Calu3 (cell line): ENCODE measurements around the gene VWCE. TPM values are rescaled to one million over a fixed set of nuclear protein-coding genes. Genes with fewer than 3 reads are reported as not detected.

ENCODE experiments used
- BruUV-seq: library from RNA; stranded (reverse); fragments of 400-500 nt; replicated peaks from 2 replicates; lab custom pipeline; 2021; lab: Mats Ljungman, UMichigan
- CTCF ChIA-PET: fragments of 300-600 bp; sonication (Branson Sonifier 250); formaldehyde crosslinking; loops from one replicate; lab custom pipeline; 2022; ENCODE audit warnings: antibody characterized with exemption; lab: Charles Lee
- DNase-seq: peaks from one replicate; pipeline ENCODE4 v3.0.0; 2022
- H3K27ac Mint-ChIP-seq: one replicate; pipeline ENCODE4 v1.8.0; 2022; ENCODE audit warnings: mixed read lengths; ENCODE audit not compliant: unreplicated experiment
- H3K27me3 Mint-ChIP-seq: one replicate; pipeline ENCODE4 v1.8.0; 2022; ENCODE audit warnings: mixed read lengths; ENCODE audit not compliant: unreplicated experiment
- H3K36me3 Mint-ChIP-seq: one replicate; pipeline ENCODE4 v1.8.0; 2022; ENCODE audit warnings: mild to moderate bottlenecking, moderate library complexity, mixed read lengths; ENCODE audit not compliant: insufficient read depth, unreplicated experiment
- H3K4me1 Mint-ChIP-seq: one replicate; pipeline ENCODE4 v1.8.0; 2022; ENCODE audit warnings: mild to moderate bottlenecking, low read depth, mixed read lengths; ENCODE audit not compliant: unreplicated experiment
- H3K4me3 Mint-ChIP-seq: one replicate; pipeline ENCODE4 v1.8.0; 2022; ENCODE audit warnings: mild to moderate bottlenecking, low read depth, moderate library complexity, mixed read lengths; ENCODE audit not compliant: unreplicated experiment
- H3K9me3 Mint-ChIP-seq: one replicate; pipeline ENCODE4 v1.8.0; 2022; ENCODE audit warnings: low read depth, mixed read lengths; ENCODE audit not compliant: unreplicated experiment
- intact Hi-C: fragments of 100-400 bp; cut with micrococcal nuclease; formaldehyde crosslinking; loops from one replicate; pipeline ENCODE4 v1.10.0; 2022; ENCODE audit not compliant: unreplicated experiment
- total RNA-seq: library from RNA; stranded (reverse); gene quantifications from 2 replicates; pipeline ENCODE4 v1.2.3, GENCODE V29; 2022
- TF ChIP-seq, protein P1 (sequence below): fragments of 200-600 bp; IDR thresholded peaks from one replicate; pipeline ENCODE4 v1.8.0; 2022; ENCODE audit warnings: antibody characterized with exemption; ENCODE audit not compliant: unreplicated experiment

The VWCE gene
- total RNA-seq, 1 experiment from 2014 or later = 0.66 TPM

DNA sequence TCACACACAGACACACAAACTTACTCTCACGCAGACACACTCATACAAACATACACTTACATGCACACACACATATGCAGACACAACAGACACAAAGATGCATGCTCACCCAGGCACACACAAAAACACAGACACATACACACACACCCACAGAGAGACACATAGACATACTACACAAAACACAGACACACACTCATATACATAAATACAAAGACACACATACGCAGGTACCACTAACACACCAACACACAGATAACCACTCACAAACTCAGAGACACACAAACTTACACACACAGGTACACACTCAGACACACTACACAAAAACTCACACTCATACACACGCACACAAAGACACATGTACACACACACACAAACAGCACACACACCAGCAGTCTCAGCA lies 22.4 kb downstream of the VWCE start:
- Mint-ChIP-seq H3K4me1 (no peaks in the 10 kb centered on the region), H3K9me3 (no peaks in the 10 kb centered on the region), H3K27ac (no peak overlapping the region), H3K36me3 (no peaks in the 10 kb centered on the region), H3K27me3 (peaks cover 31% of the 10 kb centered on the region), H3K4me3 (no peak overlapping the region)
- CTCF ChIA-PET = no interaction called here
- BruUV-seq = no TSS peak
- TF ChIP-seq, protein P1, sequence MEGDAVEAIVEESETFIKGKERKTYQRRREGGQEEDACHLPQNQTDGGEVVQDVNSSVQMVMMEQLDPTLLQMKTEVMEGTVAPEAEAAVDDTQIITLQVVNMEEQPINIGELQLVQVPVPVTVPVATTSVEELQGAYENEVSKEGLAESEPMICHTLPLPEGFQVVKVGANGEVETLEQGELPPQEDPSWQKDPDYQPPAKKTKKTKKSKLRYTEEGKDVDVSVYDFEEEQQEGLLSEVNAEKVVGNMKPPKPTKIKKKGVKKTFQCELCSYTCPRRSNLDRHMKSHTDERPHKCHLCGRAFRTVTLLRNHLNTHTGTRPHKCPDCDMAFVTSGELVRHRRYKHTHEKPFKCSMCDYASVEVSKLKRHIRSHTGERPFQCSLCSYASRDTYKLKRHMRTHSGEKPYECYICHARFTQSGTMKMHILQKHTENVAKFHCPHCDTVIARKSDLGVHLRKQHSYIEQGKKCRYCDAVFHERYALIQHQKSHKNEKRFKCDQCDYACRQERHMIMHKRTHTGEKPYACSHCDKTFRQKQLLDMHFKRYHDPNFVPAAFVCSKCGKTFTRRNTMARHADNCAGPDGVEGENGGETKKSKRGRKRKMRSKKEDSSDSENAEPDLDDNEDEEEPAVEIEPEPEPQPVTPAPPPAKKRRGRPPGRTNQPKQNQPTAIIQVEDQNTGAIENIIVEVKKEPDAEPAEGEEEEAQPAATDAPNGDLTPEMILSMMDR = no peak
- no peak for DNase-seq
- intact Hi-C loops = no loop called here

DNA sequence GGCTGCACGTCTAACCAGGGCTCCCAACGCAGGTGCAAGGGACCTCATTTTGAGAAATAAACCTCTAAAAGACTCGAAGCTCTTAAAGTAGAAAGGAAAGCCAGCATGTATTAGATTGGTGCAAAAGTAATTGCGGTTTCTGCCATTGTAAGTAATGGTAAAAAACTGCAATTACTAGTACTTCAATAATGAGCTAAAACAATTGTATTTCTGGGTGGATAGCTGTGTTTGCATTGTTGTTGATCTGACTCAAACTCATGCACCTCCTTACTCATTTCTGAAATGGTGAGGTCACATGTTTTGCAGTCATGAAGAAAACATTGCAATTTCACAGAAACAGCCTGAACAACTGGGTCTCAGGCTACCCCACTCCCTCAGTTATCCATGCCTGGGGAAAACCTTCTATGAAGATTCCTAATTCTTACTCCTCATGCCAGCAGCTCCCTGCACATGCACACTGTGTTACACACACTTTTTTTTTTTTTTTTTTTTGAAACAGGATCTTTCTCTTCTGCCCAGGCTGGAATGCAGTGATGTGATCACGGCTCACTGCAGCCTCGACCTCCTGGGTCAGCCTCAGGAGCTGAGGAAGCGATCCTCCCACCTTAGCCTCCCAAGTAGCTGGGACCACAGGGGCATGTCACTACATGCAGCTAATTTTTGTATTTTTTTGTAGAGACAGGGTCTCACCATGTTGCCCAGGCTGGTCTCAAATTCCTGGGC lies 24.6 kb downstream of the VWCE start:
- Mint-ChIP-seq H3K27ac (no peak overlapping the region), H3K4me3 (no peak overlapping the region), H3K4me1 (peaks cover 7% of the 10 kb centered on the region), H3K27me3 (peaks cover 13% of the 10 kb centered on the region), H3K36me3 (no peaks in the 10 kb centered on the region), H3K9me3 (no peaks in the 10 kb centered on the region)
- TF ChIP-seq, protein P1 = no peak
- no TSS peak for BruUV-seq
- CTCF ChIA-PET = interaction anchor here (0.9 to 1.2 kb wide), 3 partner anchors 19 to 23 kb away, joined by 3 to 4 read pairs (median 4); no protein-coding TSS in a partner anchor
- intact Hi-C loops = no loop called here
- DNase-seq = no peak

DNA sequence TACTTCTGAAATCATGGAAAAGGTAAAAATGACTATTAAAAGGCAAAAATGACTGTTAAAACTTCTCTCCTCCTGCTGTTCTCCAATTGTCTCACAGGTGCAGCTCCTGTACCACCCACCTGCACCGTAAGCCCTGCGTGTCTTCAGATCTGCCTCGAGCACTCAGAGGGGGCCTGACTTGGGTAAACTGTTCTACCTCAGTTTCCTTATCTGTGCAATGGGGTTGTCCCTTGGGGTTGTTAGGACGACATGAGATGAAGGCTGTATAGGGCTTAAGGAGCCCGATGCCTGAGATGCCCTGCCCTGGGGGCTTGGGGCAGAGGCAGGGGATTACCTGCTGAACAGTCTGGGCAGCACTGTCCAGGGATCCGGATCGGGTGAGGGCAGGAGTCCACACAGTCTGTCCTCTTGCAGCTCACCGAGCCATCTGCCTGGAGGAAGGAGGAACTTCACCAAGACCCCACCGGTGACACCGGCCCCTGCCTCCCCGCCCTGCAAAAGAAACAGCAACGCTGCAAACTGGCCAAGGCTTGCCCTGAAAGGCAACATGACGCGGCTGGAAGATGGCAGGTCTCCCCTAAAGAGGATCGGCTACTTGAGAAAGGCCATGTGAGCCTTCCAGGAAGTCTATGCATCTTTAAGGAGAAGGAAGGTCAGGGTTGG lies 26.4 kb downstream of the VWCE start:
- no peaks in the 10 kb centered on the region for H3K36me3 Mint-ChIP-seq
- no TSS peak for BruUV-seq
- H3K27me3 Mint-ChIP-seq = peaks cover under 1% of the 10 kb centered on the region
- peaks cover 7% of the 10 kb centered on the region for H3K4me1 Mint-ChIP-seq
- no peak for DNase-seq
- TF ChIP-seq, protein P1 = no peak
- intact Hi-C loops = no loop called here
- no peak overlapping the region for H3K4me3 Mint-ChIP-seq
- CTCF ChIA-PET = no interaction called here
- no peaks in the 10 kb centered on the region for H3K9me3 Mint-ChIP-seq
- H3K27ac Mint-ChIP-seq = no peak overlapping the region

- DNase-seq = no peak
- H3K27ac Mint-ChIP-seq = no peak overlapping the region
- no TSS peak for BruUV-seq
Measured at GRCh38 chr11:61267437-61267841, 27.7 kb downstream of the VWCE start.

More at GRCh38 chr11:61267437-61267841, 27.7 kb downstream of the VWCE start:
- TF ChIP-seq, protein P1 = no peak
- intact Hi-C loops = no loop called here
- CTCF ChIA-PET = no interaction called here
- Mint-ChIP-seq H3K36me3 (no peaks in the 10 kb centered on the region), H3K9me3 (no peaks in the 10 kb centered on the region), H3K27me3 (no peaks in the 10 kb centered on the region), H3K4me3 (no peak overlapping the region), H3K4me1 (peaks cover 7% of the 10 kb centered on the region)
